ENCODE results near the gene TTC3.

Gene TTC3

DNA sequence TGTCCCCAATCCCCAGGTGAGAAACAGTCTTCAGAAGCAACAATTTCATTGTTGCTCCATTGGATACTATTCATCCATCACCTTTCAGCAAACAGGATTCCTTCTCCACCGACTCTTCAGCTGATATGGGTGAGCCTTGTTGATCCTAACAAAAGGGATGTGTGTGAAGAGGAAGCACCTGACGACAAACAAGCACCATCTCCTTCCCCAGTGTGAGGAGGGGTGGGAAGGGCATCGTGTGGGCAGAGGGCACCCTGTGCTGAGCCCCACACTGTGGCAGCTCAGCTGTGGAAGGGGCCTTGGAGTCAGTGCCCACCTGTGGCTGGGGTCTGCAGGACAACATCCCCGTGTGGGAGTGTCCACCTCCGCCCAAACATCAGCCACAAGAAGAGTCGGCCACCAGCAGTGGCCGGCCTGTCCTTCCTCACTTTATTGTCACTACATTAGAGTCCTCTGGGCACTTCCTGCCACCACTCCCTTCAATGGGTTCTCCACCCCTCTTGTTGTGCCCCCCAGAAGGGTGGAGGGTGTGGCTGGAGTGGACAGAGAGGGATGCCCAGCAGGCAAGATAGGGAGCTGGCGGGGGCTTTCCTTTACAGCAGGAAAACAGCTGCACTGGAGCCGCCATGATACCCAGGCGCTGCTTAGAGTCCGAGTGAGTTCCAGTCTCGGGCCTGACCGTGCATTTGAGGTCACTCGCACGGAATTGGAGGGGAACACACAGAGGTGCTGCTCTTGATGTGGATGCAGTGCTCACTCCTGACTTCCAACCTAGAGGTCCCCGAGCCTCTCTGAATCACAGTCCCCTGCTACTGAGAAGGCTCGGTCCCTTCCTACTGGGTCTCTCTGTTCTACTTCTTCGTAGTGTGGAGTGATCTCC lies 153.2 kb downstream of the TTC3 start:
- DNase-seq (ENCODE audit: low read depth, low spot score) = no peak
- H3K9ac ChIP-seq (ENCODE audit: insufficient read length) = no peak overlapping the region
- no peak for TF ChIP-seq FOXP2 (optimal IDR thresholded peaks at IDR 0.05; ENCODE audit: control extremely low read depth, extremely low read length, insufficient read depth)
- TF ChIP-seq EZH2 (IDR thresholded peaks at IDR 0.05) = no peak
- TF ChIP-seq POLR2AphosphoS5 (IDR thresholded peaks at IDR 0.05; ENCODE audit: borderline replicate concordance, low read depth, low read length) = no peak
- no peak overlapping the region for H3K4me3 ChIP-seq
- H3K27ac ChIP-seq = no peak overlapping the region
- H3K9me3 ChIP-seq (ENCODE audit: low read depth, low read length) = no peaks in the 10 kb centered on the region
- H3K36me3 ChIP-seq (ENCODE audit: insufficient read depth, low read length) = peaks cover 59% of the 10 kb centered on the region

DNA sequence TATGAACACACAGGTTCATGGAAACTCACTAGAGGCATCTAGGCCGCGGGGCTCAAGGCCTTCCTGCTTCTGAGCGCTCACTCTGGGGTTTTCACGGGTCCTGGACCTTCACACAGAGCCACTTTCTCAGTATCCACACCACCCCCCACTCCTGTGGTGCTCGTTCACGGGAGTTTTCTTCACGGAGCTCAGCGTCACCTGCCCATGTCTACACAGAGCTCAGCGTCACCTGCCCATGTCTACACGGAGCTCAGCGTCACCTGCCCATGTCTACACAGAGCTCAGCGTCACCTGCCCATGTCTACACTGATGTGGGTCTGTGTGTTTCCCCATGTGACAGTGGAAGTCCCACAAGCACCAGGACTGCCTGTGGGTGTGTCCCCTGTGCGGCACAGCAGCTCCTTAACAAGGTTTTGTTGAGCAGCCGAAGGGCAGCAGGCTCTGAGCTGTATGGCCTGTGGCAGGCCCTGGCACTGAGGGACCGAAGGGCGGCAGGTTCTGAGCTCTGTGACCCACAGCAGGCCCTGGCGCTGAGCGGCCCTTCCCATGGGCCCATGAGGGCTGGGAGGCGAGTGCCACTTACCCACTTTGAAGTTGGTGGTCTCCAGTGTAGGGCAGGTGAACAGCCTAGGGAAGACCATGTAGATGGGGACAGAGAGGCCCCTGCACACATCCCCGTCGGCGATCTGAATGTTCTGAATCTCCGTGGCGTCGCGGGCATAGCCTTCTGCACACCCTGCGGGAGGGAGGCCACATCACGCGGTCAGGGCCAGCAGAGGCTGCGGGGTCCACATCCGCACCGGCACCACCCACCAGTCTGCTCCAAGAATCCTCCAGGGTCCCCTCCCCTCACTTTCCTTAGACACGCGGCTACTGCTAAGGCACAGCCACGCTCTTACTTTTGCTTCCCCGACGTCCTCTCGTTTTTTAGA lies 154.3 kb downstream of the TTC3 start:
- no peak for DNase-seq (ENCODE audit: low read depth, low spot score)
- peaks cover 68% of the 10 kb centered on the region for H3K36me3 ChIP-seq (ENCODE audit: insufficient read depth, low read length)
- H3K27ac ChIP-seq = no peak overlapping the region
- TF ChIP-seq EZH2 (IDR thresholded peaks at IDR 0.05) = no peak
- no peak for TF ChIP-seq FOXP2 (optimal IDR thresholded peaks at IDR 0.05; ENCODE audit: control extremely low read depth, extremely low read length, insufficient read depth)
- TF ChIP-seq POLR2AphosphoS5 (IDR thresholded peaks at IDR 0.05; ENCODE audit: borderline replicate concordance, low read depth, low read length) = no peak
- H3K4me3 ChIP-seq = no peak overlapping the region
- no peak overlapping the region for H3K9ac ChIP-seq (ENCODE audit: insufficient read length)
- H3K9me3 ChIP-seq (ENCODE audit: low read depth, low read length) = no peaks in the 10 kb centered on the region

DNA sequence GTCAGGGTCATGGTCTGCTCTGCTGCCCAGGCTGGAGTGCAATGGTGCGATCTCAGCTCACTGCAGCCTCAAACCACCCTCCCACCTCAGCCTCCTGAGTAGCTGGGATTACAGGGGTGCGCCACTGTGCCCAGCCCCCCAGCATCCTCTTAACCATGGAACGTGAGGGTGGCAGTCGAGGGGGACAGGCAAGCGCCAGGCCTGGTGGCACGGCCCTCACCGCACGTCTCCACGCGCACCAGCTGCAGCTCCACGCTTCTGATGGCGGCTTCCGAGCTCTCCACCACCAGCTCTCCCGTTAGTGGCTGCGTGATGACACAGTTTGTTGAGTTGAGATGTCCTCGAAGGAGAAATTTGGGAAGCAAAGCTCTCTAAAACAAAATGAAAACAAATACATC lies 154.9 kb downstream of the TTC3 start:
- Histone ChIP-seq H3K9ac (ENCODE audit: insufficient read length) (no peak overlapping the region), H3K9me3 (ENCODE audit: low read depth, low read length) (no peaks in the 10 kb centered on the region), H3K27ac (no peak overlapping the region), H3K36me3 (ENCODE audit: insufficient read depth, low read length) (peaks cover 70% of the 10 kb centered on the region), H3K4me3 (no peak overlapping the region)
- TF ChIP-seq FOXP2 (optimal IDR thresholded peaks at IDR 0.05; ENCODE audit: control extremely low read depth, extremely low read length, insufficient read depth) = no peak
- no peak for TF ChIP-seq POLR2AphosphoS5 (IDR thresholded peaks at IDR 0.05; ENCODE audit: borderline replicate concordance, low read depth, low read length)
- TF ChIP-seq EZH2 (IDR thresholded peaks at IDR 0.05) = no peak
- no peak for DNase-seq (ENCODE audit: low read depth, low spot score)

DNA sequence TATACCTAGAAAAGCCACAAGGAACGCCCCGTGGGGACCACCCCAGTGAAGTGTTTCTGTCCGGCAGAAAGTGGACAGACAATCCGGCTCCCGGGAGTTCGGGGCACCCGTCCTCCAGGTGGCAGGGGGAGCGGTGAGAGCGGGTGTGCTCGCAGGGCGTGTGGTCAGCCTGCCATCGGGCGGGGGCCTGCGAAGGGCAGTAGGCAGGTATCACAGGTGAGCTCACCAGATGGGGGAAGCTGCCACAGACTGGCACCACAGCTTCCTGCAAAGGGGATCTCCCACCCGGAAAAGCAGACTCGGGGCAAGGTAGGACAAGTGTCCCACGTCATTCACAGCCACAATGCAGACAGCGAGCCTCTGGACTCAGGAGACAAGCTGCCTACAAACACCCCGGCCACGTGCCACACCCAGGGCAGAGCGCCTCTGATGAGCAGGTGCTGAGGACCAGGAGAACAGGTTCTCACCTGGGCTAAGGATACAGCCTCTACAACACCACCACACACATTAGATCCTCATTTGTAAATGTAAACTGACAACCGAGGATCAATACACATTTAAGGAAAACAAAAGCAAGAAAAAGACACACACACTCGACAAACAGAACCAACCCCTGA lies 157.7 kb downstream of the TTC3 start:
- no peak overlapping the region for H3K27ac ChIP-seq
- no peaks in the 10 kb centered on the region for H3K9me3 ChIP-seq (ENCODE audit: low read depth, low read length)
- no peak for DNase-seq (ENCODE audit: low read depth, low spot score)
- H3K9ac ChIP-seq (ENCODE audit: insufficient read length) = no peak overlapping the region
- peaks cover 46% of the 10 kb centered on the region; the same call in 1 of the 2 replicates for H3K36me3 ChIP-seq (ENCODE audit: insufficient read depth, low read length)
- no peak overlapping the region for H3K4me3 ChIP-seq
- TF ChIP-seq FOXP2 (optimal IDR thresholded peaks at IDR 0.05; ENCODE audit: control extremely low read depth, extremely low read length, insufficient read depth) (no peak), POLR2AphosphoS5 (IDR thresholded peaks at IDR 0.05; ENCODE audit: borderline replicate concordance, low read depth, low read length) (no peak), EZH2 (IDR thresholded peaks at IDR 0.05) (no peak)

DNA sequence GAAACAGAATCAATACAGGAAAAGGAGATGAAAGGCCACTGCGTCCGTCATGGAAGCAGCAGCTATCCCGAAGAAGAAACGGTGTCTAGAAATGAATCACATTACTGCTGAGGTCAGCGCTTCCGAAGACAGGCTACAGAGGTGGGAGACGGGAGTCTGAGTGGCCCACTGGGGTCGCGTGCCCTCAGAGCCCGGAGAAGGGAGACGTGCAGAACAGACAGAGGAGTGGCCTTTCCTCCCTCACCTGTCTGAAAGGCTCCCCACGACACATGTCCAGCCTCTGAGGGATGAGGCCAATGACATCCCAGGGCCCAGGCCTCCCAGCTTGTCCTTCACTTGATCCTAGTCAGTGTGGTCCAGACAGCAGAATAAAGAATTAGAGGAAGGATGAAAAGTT lies 158.2 kb downstream of the TTC3 start:
- no peak for DNase-seq (ENCODE audit: low read depth, low spot score)
- no peak overlapping the region for H3K9ac ChIP-seq (ENCODE audit: insufficient read length)
- H3K36me3 ChIP-seq (ENCODE audit: insufficient read depth, low read length) = peaks cover 40% of the 10 kb centered on the region; the same call in 1 of the 2 replicates
- no peak for TF ChIP-seq FOXP2 (optimal IDR thresholded peaks at IDR 0.05; ENCODE audit: control extremely low read depth, extremely low read length, insufficient read depth)
- no peak for TF ChIP-seq POLR2AphosphoS5 (IDR thresholded peaks at IDR 0.05; ENCODE audit: borderline replicate concordance, low read depth, low read length)
- no peak for TF ChIP-seq EZH2 (IDR thresholded peaks at IDR 0.05)
- no peaks in the 10 kb centered on the region for H3K9me3 ChIP-seq (ENCODE audit: low read depth, low read length)
- no peak overlapping the region for H3K27ac ChIP-seq
- no peak overlapping the region for H3K4me3 ChIP-seq

DNA sequence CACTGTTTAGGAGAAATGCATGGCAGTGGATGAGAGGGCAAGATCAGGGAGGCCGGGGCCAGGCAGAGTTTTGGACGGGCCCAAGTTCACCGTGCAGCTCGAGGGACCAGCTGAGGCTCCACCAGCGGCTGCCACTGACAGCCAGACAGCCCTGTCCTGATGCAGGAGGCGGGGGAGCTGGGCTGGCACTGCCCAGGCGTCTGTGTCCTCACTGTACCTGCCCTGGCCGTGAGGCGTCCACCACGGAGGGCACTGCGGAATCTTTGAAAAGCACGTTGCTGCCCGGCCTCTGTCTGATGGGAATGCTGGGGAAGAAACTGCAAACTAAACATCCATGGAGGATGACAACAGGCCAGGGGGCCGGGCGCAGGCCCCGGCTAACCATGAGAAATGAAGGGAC lies 158.6 kb downstream of the TTC3 start:
- Histone ChIP-seq H3K9ac (ENCODE audit: insufficient read length) (no peak overlapping the region), H3K4me3 (no peak overlapping the region), H3K27ac (no peak overlapping the region), H3K36me3 (ENCODE audit: insufficient read depth, low read length) (peaks cover 37% of the 10 kb centered on the region; the same call in 1 of the 2 replicates), H3K9me3 (ENCODE audit: low read depth, low read length) (no peaks in the 10 kb centered on the region)
- TF ChIP-seq EZH2 (IDR thresholded peaks at IDR 0.05) = no peak
- TF ChIP-seq POLR2AphosphoS5 (IDR thresholded peaks at IDR 0.05; ENCODE audit: borderline replicate concordance, low read depth, low read length) = no peak
- TF ChIP-seq FOXP2 (optimal IDR thresholded peaks at IDR 0.05; ENCODE audit: control extremely low read depth, extremely low read length, insufficient read depth) = no peak
- no peak for DNase-seq (ENCODE audit: low read depth, low spot score)

DNA sequence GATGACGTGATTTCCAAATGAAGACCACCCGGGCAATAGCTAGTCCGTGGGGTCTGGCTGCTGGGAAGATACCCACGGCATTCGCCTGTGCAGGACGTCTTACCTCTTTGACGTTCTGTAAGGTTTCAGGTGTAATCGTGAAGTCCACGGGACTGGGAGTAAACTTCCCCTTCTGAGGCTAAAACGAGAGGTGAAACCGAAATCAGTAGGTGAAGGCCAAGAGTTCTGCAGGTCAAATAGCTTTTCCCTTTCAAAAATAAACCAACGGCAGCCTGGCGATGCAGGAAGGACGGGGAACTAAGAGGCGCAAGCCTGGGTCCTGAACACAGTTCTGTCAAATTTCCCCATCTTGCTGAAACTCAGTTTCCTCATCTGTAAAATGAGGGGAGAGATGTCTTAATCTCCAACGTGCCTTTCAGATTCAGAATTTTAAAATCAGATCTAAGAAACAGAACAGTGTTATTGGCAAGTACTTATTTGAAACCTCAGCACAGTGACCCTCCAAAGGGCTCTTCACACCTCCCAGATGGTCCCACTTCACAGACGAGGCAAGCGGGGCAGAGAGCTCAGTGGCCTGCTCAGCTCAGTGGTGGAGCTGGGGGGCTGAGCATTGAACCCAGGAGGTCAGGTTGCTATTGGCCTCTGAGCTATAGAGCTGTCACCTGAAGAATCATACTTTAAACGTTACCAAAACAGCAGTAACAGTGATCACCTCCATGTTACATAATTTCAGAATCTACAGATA lies 159.4 kb downstream of the TTC3 start:
- Histone ChIP-seq H3K36me3 (ENCODE audit: insufficient read depth, low read length) (peaks cover 30% of the 10 kb centered on the region; the same call in 1 of the 2 replicates), H3K4me3 (no peak overlapping the region), H3K9ac (ENCODE audit: insufficient read length) (no peak overlapping the region), H3K9me3 (ENCODE audit: low read depth, low read length) (no peaks in the 10 kb centered on the region), H3K27ac (no peak overlapping the region)
- no peak for TF ChIP-seq POLR2AphosphoS5 (IDR thresholded peaks at IDR 0.05; ENCODE audit: borderline replicate concordance, low read depth, low read length)
- TF ChIP-seq FOXP2 (optimal IDR thresholded peaks at IDR 0.05; ENCODE audit: control extremely low read depth, extremely low read length, insufficient read depth) = no peak
- DNase-seq (ENCODE audit: low read depth, low spot score) = no peak
